Urinary bladder (tissue), 4 donors: Measurements from ENCODE around the gene CYP2R1. TPM values are rescaled to one million over a fixed set of nuclear protein-coding genes. Genes with fewer than 3 reads are reported as not detected.
"Not testable (repeated sequence)": the region's sequence is repeated elsewhere in the genome, so short reads cannot be mapped to it uniquely, and the experiment has no call there.

Experiments used
- DNase-seq: peaks from one replicate; pipeline ENCODE4 v3.0.0-alpha.2; 2015; ENCODE audit errors: extremely low spot score
- H3K27ac ChIP-seq: one replicate; pipeline ENCODE4 v1.5.1; 2013; ENCODE audit warnings: low read depth, mild to moderate bottlenecking, moderate library complexity
- H3K36me3 ChIP-seq: one replicate; pipeline ENCODE4 v1.6.1; 2013; ENCODE audit warnings: mild to moderate bottlenecking, moderate library complexity; ENCODE audit not compliant: insufficient read depth
- H3K4me1 ChIP-seq: one replicate; pipeline ENCODE4 v1.6.1; 2013; ENCODE audit warnings: mild to moderate bottlenecking, moderate library complexity; ENCODE audit not compliant: insufficient read depth
- H3K4me3 ChIP-seq: one replicate; pipeline ENCODE4 v1.5.1; 2013; ENCODE audit warnings: low read depth, low read length
- WGBS: extraction: QIAGEN DNeasy Blood & Tissue Kit; methylation state at CpG from one replicate; pipeline ENCODE4 v1.1.7; 2013; 5-methylcytosine and 5-hydroxymethylcytosine counted together
- polyA plus RNA-seq: library from polyadenylated mRNA; stranded (reverse); fragments of 200-250 nt; gene quantifications from one replicate; pipeline ENCODE4 v1.2.3, GENCODE V29; 2013
- total RNA-seq: library from RNA; depleted of rRNA; stranded (reverse); fragments of >200 nt; gene quantifications from one replicate; pipeline ENCODE4 v1.2.3, GENCODE V29; 2014
- donor health status: healthy with polysubstance abuse.
- donor health status: healthy.

CYP2R1 gene
- total and polyA plus RNA-seq, 2 donors = 11.5 to 31.4 TPM

GRCh38 chr11:14881576-14882193, 10.3 kb downstream of the CYP2R1 start:
- Histone ChIP-seq H3K36me3 (peaks cover 4% of the 10 kb centered on the region), H3K27ac (no peak overlapping the region), H3K4me3 (no peak overlapping the region), H3K4me1 (no peaks in the 10 kb centered on the region)
- DNase-seq = no peak
- WGBS = 90% methylated on average over 2 of the region's 2 CpGs

GRCh38 chr11:14875163-14875562, 16.9 kb downstream of the CYP2R1 start:
- H3K27ac ChIP-seq = no peak overlapping the region
- H3K4me3 ChIP-seq = no peak overlapping the region
- WGBS = 99% methylated on average over 5 of the region's 5 CpGs
- DNase-seq = no peak
- no peaks in the 10 kb centered on the region for H3K4me1 ChIP-seq
- H3K36me3 ChIP-seq = peaks cover 2% of the 10 kb centered on the region

DNA sequence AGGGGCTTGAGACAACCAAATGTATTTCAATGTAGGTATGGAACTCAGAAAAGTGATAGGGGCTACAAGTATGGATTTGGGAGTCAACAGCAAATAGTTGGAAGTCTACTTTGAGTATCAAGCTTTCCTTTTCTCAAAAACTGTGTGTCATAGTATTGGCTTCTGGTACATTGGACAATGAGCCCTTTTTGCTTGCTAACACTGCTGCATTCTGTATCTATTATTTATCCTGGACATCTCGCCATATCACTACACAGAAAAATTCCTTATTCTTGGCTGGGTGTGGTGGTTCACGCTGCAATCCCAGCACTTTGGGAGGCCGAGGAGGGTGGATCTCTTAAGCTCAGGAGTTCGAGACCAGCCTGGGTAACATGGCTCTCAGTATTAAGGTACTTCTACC, 18.4 kb downstream of the CYP2R1 start:
- DNase-seq = no peak
- Histone ChIP-seq H3K36me3 (peaks cover 5% of the 10 kb centered on the region), H3K4me1 (no peaks in the 10 kb centered on the region), H3K27ac (no peak overlapping the region), H3K4me3 (no peak overlapping the region)
- WGBS = 83% methylated on average over 4 of the region's 4 CpGs

GRCh38 chr11:14872032-14872431, 20.0 kb downstream of the CYP2R1 start:
- Histone ChIP-seq H3K4me1 (no peaks in the 10 kb centered on the region), H3K4me3 (no peak overlapping the region), H3K36me3 (peaks cover 4% of the 10 kb centered on the region), H3K27ac (no peak overlapping the region)
- DNase-seq = no peak

- not testable (repeated sequence) for H3K4me1 ChIP-seq, H3K27ac ChIP-seq, H3K4me3 ChIP-seq, DNase-seq, H3K36me3 ChIP-seq
- 96% methylated on average over 4 of the region's 4 CpGs for WGBS
Observed at GRCh38 chr11:14863775-14864174, 28.3 kb downstream of the CYP2R1 start.

DNA sequence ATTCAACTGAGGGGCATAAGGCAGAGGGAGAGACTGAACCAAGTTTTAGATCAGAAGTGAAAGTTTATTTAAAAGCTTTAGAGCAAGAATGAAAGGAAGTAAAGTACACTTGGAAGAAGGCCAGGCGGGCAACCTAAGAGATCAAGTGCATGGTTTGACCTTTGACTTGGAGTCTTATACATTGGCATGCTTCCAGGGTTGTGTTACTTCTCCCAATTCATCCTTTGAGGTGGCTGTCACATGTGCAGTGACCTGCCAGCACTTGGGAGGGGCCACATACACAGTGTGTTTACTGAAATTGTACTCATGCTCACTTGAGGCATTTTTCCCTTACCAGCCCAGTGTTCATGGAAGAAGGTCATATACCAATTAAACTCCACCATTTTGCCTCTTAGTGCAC, 30.4 kb downstream of the CYP2R1 start:
- no peak overlapping the region for H3K4me3 ChIP-seq
- DNase-seq = no peak
- WGBS = 89% methylated on average over 1 of the region's 1 CpG
- H3K27ac ChIP-seq = no peak overlapping the region
- no peaks in the 10 kb centered on the region for H3K4me1 ChIP-seq
- H3K36me3 ChIP-seq = no peaks in the 10 kb centered on the region

- H3K4me3 ChIP-seq = no peak overlapping the region
- H3K27ac ChIP-seq = no peak overlapping the region
- WGBS = 93% methylated on average over 2 of the region's 2 CpGs
- no peak for DNase-seq
- no peaks in the 10 kb centered on the region for H3K36me3 ChIP-seq
- H3K4me1 ChIP-seq = no peaks in the 10 kb centered on the region
Observed at GRCh38 chr11:14860511-14860910, 31.5 kb downstream of the CYP2R1 start.

DNA sequence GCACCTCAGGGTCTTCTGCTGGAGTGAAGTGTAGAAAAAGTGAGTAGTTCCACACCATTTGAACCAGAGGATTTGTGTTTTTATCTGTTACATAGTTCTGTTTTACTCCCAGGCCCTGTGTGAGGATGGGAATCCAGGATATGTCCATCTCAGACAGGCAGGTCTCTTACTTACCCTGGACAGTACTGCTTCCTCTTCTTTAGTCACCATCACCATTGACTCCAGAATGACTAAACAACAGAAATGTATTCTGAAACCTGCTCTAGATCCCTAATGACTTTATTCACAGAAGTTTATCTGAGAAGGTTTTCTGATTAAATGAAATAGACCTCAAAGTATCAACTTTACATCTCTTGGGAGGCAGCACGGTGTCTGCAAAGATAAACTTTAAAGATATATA, 33.6 kb downstream of the CYP2R1 start:
- Histone ChIP-seq H3K36me3 (no peaks in the 10 kb centered on the region), H3K4me3 (no peak overlapping the region), H3K27ac (no peak overlapping the region), H3K4me1 (no peaks in the 10 kb centered on the region)
- no peak for DNase-seq
- 84% methylated on average over 1 of the region's 1 CpG for WGBS

DNA sequence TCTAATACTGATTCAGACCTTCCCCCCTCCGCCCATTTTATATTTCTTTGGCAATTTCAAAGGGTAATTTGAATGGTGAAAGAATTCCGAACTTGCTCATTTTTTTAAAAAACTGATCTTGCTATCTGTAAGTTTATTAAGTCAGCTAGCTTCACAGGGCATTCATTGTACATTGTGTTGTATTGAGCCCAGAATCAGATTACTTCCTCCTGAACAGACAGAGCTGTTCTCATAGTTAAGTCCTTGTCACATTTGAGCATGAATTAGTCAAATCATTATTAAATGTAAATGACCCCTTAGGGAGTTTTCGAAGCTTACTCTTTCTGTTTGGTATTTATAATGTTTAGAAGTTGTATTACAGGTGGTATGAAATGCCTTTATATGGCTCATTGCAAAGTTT, 34.4 kb downstream of the CYP2R1 start:
- Histone ChIP-seq H3K36me3 (no peaks in the 10 kb centered on the region), H3K4me1 (no peaks in the 10 kb centered on the region), H3K27ac (no peak overlapping the region), H3K4me3 (no peak overlapping the region)
- DNase-seq = no peak
- WGBS = 87% methylated on average over 3 of the region's 3 CpGs

DNA sequence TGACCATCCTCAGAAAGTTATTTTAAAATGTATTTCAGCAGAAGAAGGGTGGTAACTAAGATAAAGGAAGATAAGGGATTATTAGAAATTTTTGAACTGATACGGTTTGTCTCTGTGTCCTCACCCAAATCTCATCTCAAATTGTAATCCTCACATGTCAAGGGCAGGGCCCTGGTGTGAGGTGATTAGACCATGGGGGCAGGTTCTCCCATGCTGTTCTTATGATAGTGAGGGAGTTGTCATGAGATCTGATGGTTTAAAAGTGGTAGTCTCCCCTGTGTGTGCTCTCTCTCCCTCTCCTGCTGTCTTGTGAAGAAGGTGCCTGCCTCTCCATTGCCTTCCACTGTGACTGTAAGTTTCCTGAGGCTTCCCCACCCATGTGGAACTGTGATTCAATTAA, 36.1 kb downstream of the CYP2R1 start:
- Histone ChIP-seq H3K4me3 (no peak overlapping the region), H3K27ac (no peak overlapping the region), H3K36me3 (no peaks in the 10 kb centered on the region), H3K4me1 (no peaks in the 10 kb centered on the region)
- 76% methylated on average over 1 of the region's 1 CpG for WGBS
- no peak for DNase-seq

DNA sequence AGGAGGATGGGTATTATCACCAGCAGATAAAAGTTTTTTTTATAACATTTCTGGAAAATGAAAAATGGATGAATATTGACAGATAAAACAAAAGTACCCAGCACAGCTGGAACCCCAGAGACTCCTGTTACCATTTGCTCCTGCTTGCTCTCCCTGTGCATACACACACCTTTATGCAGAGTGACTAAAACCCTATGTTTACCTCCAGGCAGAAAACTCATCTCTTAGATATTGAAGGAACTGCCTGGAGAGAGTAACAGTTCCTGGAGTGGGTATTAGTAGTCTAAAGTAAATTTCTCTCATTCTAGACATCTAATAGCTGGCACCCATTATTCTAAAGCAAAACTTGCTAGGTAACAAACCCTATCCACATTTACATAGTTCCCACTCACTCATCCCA, 38.0 kb downstream of the CYP2R1 start:
- H3K27ac ChIP-seq = no peak overlapping the region
- no peak overlapping the region for H3K4me3 ChIP-seq
- H3K4me1 ChIP-seq = no peaks in the 10 kb centered on the region
- DNase-seq = no peak
- no peaks in the 10 kb centered on the region for H3K36me3 ChIP-seq

- no peak overlapping the region for H3K27ac ChIP-seq
Observed at GRCh38 chr11:14852571-14853177, 39.4 kb downstream of the CYP2R1 start.

GRCh38 chr11:14842002-14842401, 50.0 kb downstream of the CYP2R1 start:
- WGBS = 94% methylated on average over 3 of the region's 3 CpGs
- H3K4me3 ChIP-seq = no peak overlapping the region
- no peaks in the 10 kb centered on the region for H3K36me3 ChIP-seq
- no peak for DNase-seq
- H3K27ac ChIP-seq = no peak overlapping the region
- no peaks in the 10 kb centered on the region for H3K4me1 ChIP-seq

More at GRCh38 chr11:14852571-14853177, 39.4 kb downstream of the CYP2R1 start:
- 95% methylated on average over 4 of the region's 4 CpGs for WGBS
- no peak for DNase-seq
- Histone ChIP-seq H3K36me3 (no peaks in the 10 kb centered on the region), H3K4me3 (no peak overlapping the region), H3K4me1 (no peaks in the 10 kb centered on the region)

DNA sequence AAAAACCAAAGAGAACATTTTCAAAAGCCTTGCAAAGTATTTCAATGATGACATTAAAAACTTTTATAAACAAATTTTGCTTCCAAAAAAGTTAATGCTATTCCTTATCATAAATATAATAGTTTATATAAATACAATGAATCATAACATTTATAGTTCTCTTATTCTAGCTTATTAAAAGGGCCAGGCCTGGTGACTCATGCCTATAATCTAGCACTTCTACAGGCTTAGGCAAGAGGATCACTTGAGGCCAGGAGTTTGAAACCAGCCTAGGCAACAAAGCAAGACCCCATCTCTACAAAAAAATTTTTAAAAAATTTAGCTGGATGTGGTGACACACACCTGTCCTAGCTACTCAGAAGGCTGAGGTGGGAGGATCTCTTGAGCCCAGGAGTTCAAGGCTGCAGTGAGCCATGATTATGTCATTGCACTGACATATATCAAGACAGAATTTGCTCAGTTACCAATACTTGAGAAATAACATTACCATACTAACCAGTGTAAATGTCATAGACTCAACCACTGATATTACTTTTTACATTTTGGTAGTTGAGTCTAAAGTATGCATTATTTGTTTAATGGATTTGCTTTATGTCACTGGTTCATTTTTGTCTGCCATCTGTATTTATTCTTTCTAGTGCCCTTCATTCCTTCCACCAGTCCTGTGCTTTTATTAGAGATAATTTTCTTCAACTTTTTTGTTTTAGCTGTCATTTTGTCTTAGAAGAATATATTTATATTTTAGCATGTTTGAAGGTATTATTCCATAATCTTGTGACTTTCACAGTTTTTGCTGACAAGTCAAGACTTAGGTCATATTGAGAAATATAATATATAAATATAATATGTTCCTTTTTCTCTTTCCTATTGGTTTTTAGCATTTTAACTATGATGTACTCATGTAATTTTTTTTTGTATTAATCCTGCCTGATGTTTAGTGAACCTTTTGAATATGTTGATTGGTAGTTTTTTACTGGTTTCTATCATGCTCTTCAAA, 56.2 kb downstream of the CYP2R1 start:
- Histone ChIP-seq H3K27ac (no peak overlapping the region), H3K36me3 (no peaks in the 10 kb centered on the region), H3K4me1 (no peaks in the 10 kb centered on the region), H3K4me3 (no peak overlapping the region)
- DNase-seq = no peak
